ENCODE results near the gene UAP1L1.
A peak's percentile ranks its signal among the peaks of the same experiment; 100 is the strongest.

Gene UAP1L1

GRCh38 chr9:137126786-137127185 is 49.5 kb downstream of the UAP1L1 start:
- Histone ChIP-seq H3K9me3 (ENCODE audit: control insufficient read depth in 1 of 2, low read length in 2 of 2) (no peaks in the 10 kb centered on the region), H3K27me3 (ENCODE audit: low read depth, low read length) (no peaks in the 10 kb centered on the region), H3K27ac (ENCODE audit: low read length) (no peak overlapping the region), H3K4me1 (ENCODE audit: control insufficient read depth in 1 of 2, insufficient read depth in 2 of 2, low read length in 2 of 2) (peaks cover 10 to 30% of the 10 kb centered on the region in 2 donors), H3K36me3 (ENCODE audit: control insufficient read depth in 1 of 2, insufficient read depth in 2 of 2, low read length in 2 of 2) (no peaks in the 10 kb centered on the region), H3K4me3 (ENCODE audit: low read depth in 1 of 2, low read length in 2 of 2) (no peak overlapping the region)

DNA sequence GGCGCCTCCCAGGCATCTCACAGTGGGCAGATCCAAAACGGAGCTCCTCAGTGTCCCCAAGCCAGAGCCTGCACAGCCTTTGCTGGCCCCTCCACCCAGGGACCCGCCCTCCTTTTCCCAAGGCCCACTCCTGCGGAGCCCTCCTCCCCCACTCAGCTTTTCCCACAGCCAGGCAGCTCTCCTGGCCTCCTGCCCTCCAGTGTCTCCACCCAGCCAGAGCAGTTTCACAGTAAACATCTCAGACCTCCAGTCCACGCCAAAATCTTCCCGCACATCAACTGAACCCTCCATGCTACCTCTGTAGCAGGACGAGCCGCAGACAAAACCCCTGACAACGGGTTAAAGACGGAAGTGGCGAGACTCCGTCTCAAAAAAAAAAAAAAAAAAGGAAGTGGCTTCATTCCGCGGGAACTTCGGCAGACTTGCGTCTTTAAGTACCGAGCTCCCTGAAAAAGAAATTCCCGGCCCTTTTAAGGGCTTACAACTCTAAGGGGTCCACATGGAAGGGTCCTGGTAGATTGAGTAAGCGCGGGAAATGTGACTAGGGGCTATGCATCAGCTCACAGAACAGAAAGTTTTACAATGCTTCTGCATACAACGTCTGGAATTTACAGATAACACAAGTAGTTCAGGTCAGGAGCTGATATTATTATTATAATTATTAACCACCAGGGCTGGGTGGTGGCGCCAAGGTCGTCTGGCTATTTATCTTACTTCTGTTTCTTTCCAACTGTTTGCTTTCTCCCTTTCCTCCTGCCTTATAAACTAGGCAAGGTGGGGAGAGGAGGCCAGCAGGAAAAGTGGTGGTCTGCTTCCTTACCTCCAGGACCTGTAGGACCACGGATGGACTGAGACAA is 50.2 kb downstream of the UAP1L1 start:
- H3K27me3 ChIP-seq (ENCODE audit: low read depth, low read length), result no peaks in the 10 kb centered on the region
- H3K4me1 ChIP-seq (ENCODE audit: control insufficient read depth in 1 of 2, insufficient read depth in 2 of 2, low read length in 2 of 2), result peaks cover 10 to 30% of the 10 kb centered on the region in 2 donors
- no peaks in the 10 kb centered on the region for H3K36me3 ChIP-seq (ENCODE audit: control insufficient read depth in 1 of 2, insufficient read depth in 2 of 2, low read length in 2 of 2)
- H3K4me3 ChIP-seq (ENCODE audit: low read depth in 1 of 2, low read length in 2 of 2), result peak overlapping the region in 1 of 2 donors; percentile 44
- H3K9me3 ChIP-seq (ENCODE audit: control insufficient read depth in 1 of 2, low read length in 2 of 2), result no peaks in the 10 kb centered on the region
- no peak overlapping the region for H3K27ac ChIP-seq (ENCODE audit: low read length)

GRCh38 chr9:137128158-137128861 is 51.0 kb downstream of the UAP1L1 start:
- Histone ChIP-seq H3K4me3 (ENCODE audit: low read depth in 1 of 2, low read length in 2 of 2) (peak overlapping the region; percentile 62 to 86), H3K36me3 (ENCODE audit: control insufficient read depth in 1 of 2, insufficient read depth in 2 of 2, low read length in 2 of 2) (no peaks in the 10 kb centered on the region), H3K9me3 (ENCODE audit: control insufficient read depth in 1 of 2, low read length in 2 of 2) (no peaks in the 10 kb centered on the region), H3K4me1 (ENCODE audit: control insufficient read depth in 1 of 2, insufficient read depth in 2 of 2, low read length in 2 of 2) (peaks cover 10 to 30% of the 10 kb centered on the region in 2 donors), H3K27me3 (ENCODE audit: low read depth, low read length) (no peaks in the 10 kb centered on the region), H3K27ac (ENCODE audit: low read length) (peak overlapping the region; percentile 17)

DNA sequence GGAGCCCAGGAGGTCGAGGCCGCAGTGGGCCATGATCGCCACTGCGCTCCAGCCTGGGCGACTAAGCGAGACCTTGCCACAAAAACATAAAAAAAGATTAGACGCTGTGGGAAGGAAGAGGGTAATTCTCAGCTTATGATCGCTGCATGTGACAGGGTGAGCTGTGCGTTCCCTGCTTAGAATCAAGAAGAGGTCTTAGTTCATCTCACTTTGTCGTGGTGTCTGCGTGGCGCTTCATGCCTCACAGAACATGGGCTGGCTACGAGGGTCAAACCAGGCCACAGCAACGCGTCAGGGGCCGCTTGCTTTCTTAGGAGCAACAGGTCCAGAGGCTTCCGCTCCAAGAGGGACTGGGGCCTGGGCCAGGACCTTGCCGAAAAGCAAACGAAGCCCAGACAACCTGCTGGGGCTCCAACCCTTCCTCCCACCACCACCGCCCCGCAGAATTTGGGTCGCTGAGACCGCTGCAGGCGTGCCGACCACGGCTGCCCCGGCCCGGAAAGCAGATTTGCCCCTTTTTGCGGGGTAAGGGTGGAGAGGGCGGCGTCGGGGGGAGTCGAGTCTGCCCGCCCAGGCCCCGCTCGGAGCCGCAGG is 51.6 kb downstream of the UAP1L1 start:
- H3K27ac ChIP-seq (ENCODE audit: low read length), result peak overlapping the region; percentile 17
- H3K4me1 ChIP-seq (ENCODE audit: control insufficient read depth in 1 of 2, insufficient read depth in 2 of 2, low read length in 2 of 2), result peaks cover 10 to 30% of the 10 kb centered on the region in 2 donors
- peak overlapping the region; percentile 62 to 86 for H3K4me3 ChIP-seq (ENCODE audit: low read depth in 1 of 2, low read length in 2 of 2)
- no peaks in the 10 kb centered on the region for H3K36me3 ChIP-seq (ENCODE audit: control insufficient read depth in 1 of 2, insufficient read depth in 2 of 2, low read length in 2 of 2)
- no peaks in the 10 kb centered on the region for H3K9me3 ChIP-seq (ENCODE audit: control insufficient read depth in 1 of 2, low read length in 2 of 2)
- H3K27me3 ChIP-seq (ENCODE audit: low read depth, low read length), result no peaks in the 10 kb centered on the region

GRCh38 chr9:137129456-137130175 is 52.3 kb downstream of the UAP1L1 start:
- H3K4me1 ChIP-seq (ENCODE audit: control insufficient read depth in 1 of 2, insufficient read depth in 2 of 2, low read length in 2 of 2), result peaks cover 10 to 30% of the 10 kb centered on the region in 2 donors
- H3K36me3 ChIP-seq (ENCODE audit: control insufficient read depth in 1 of 2, insufficient read depth in 2 of 2, low read length in 2 of 2), result no peaks in the 10 kb centered on the region
- H3K4me3 ChIP-seq (ENCODE audit: low read depth in 1 of 2, low read length in 2 of 2), result peak overlapping the region; percentile 62 to 86
- H3K27ac ChIP-seq (ENCODE audit: low read length), result no peak overlapping the region
- H3K27me3 ChIP-seq (ENCODE audit: low read depth, low read length), result no peaks in the 10 kb centered on the region
- H3K9me3 ChIP-seq (ENCODE audit: control insufficient read depth in 1 of 2, low read length in 2 of 2), result no peaks in the 10 kb centered on the region

DNA sequence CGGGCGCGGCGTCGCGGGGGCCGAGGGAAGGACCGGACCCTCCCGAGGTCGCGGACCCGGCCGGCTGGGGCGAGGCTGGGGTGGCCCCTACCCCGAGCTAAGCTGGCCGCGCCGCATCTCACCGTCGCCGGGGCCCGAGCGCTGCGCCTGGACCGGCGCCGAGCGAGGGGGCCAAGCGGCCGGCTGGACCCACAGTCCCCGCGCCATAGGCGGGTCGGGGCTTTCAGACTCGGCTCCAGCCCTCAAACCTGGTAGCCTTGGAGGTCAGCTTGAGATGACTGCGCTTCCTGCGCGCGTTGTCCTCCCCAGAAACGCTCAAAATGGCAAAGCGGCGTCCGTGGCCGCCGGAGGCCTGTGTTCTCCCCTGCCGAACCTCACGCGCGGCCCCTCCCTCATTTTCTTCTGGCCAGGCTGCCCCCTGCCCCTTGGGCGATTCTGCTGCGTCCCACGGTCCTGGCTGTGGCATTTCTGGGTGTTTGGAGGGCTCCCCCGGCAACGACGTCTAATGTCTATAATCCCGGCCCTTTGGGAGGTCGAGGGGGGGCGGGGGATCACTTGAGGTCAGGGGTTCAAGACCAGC is 52.9 kb downstream of the UAP1L1 start:
- H3K9me3 ChIP-seq (ENCODE audit: control insufficient read depth in 1 of 2, low read length in 2 of 2), result no peaks in the 10 kb centered on the region
- peak overlapping the region; percentile 62 to 86 for H3K4me3 ChIP-seq (ENCODE audit: low read depth in 1 of 2, low read length in 2 of 2)
- no peaks in the 10 kb centered on the region for H3K36me3 ChIP-seq (ENCODE audit: control insufficient read depth in 1 of 2, insufficient read depth in 2 of 2, low read length in 2 of 2)
- peaks cover 10 to 30% of the 10 kb centered on the region in 2 donors for H3K4me1 ChIP-seq (ENCODE audit: control insufficient read depth in 1 of 2, insufficient read depth in 2 of 2, low read length in 2 of 2)
- no peaks in the 10 kb centered on the region for H3K27me3 ChIP-seq (ENCODE audit: low read depth, low read length)
- no peak overlapping the region for H3K27ac ChIP-seq (ENCODE audit: low read length)
